Osteoblast (primary cell): Measurements from ENCODE around the gene CCDC9. TPM values are rescaled to one million over a fixed set of nuclear protein-coding genes. Genes with fewer than 3 reads are reported as not detected.

ENCODE experiments used
- DNase-seq: peaks from one replicate; pipeline ENCODE4 v3.0.0; 2011; ENCODE audit warnings: low spot score, mixed read lengths; ENCODE audit not compliant: insufficient read length; ENCODE audit errors: missing footprints
- H2AFZ ChIP-seq: 2 replicates; pipeline ENCODE4 v1.6.0; 2011; ENCODE audit warnings: mild to moderate bottlenecking, low read length
- H3K27ac ChIP-seq: 2 replicates; pipeline ENCODE4 v1.5.1; 2011; ENCODE audit warnings: mild to moderate bottlenecking, low read depth, low read length, moderate library complexity
- H3K27me3 ChIP-seq: 2 replicates; pipeline ENCODE4 v1.6.0; 2012; ENCODE audit warnings: mild to moderate bottlenecking, control low read depth, inconsistent platforms, low read length, moderate library complexity; ENCODE audit not compliant: insufficient read depth
- H3K36me3 ChIP-seq: 2 replicates; pipeline ENCODE4 v1.5.1; 2011; ENCODE audit warnings: mild to moderate bottlenecking, low read length, control low read depth, moderate library complexity; ENCODE audit not compliant: insufficient read depth
- H3K4me1 ChIP-seq: 2 replicates; pipeline ENCODE4 v1.5.1; 2011; ENCODE audit warnings: mild to moderate bottlenecking, low read length, control low read depth, moderate library complexity; ENCODE audit not compliant: insufficient read depth
- H3K4me2 ChIP-seq: 2 replicates; pipeline ENCODE4 v1.6.0; 2011; ENCODE audit warnings: mild to moderate bottlenecking, low read length; ENCODE audit not compliant: insufficient read depth
- H3K4me3 ChIP-seq: fragments of 200-600 bp; sonication (generic); 3 replicates; pipeline ENCODE4 v1.5.1; 2012; ENCODE audit warnings: mild to moderate bottlenecking, low read length, inconsistent platforms; ENCODE audit not compliant: insufficient read depth
- H3K79me2 ChIP-seq: 2 replicates; pipeline ENCODE4 v1.6.0; 2012; ENCODE audit warnings: mild to moderate bottlenecking, low read length, control low read depth, inconsistent platforms; ENCODE audit not compliant: insufficient read depth
- H3K9me3 ChIP-seq: 2 replicates; pipeline ENCODE4 v1.5.1; 2011; ENCODE audit warnings: low read depth, low read length, control low read depth
- H4K20me1 ChIP-seq: 2 replicates; pipeline ENCODE4 v1.6.0; 2012; ENCODE audit warnings: mild to moderate bottlenecking, low read length, control low read depth; ENCODE audit not compliant: insufficient read depth
- total RNA-seq: library from RNA; depleted of rRNA; stranded (reverse); fragments of >200 nt; gene quantifications from 2 replicates; pipeline ENCODE4 v1.2.3, GENCODE V29; 2012
- TF ChIP-seq, protein P1 (sequence below): IDR thresholded peaks from 2 replicates; pipeline ENCODE4 v1.5.1; 2011; ENCODE audit warnings: mild to moderate bottlenecking, low read depth, low read length, moderate library complexity; ENCODE audit errors: extremely low read depth

Gene CCDC9
- total RNA-seq, 1 donor: 7.6 TPM

DNA sequence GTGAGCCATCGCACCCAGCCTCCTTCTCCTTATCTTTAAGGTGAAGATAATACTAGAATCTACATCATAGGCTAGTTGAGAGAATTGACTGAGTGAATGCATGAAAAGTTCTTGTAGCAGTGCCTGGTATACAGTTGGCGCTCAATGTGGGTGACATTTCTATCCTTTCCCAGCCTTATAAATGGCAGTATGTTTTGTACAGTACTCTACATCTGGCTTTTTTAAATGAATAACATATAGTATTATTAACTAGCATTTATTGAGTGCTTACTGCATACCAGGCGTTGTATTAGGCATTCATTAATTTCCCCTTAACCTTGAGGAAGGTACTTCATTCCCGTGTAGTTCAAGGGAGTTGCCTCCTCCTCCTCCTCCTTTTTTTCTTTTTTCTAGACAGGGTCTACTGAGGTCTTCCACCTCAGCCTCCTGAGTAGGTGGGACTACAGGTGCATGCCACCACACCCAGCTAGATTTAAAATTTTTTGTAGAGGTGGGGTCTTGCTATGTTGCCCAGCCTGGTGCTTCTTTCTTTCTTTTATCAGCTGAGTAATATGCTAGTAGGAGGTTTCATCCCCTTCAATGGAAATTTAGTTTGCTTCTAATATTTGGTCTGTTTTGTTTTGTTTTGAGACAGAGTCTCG lies 56.2 kb downstream of the CCDC9 start:
- Histone ChIP-seq H3K4me2 (no peak overlapping the region), H3K4me1 (peaks cover 14% of the 10 kb centered on the region), H3K36me3 (no peaks in the 10 kb centered on the region), H3K9me3 (no peaks in the 10 kb centered on the region), H4K20me1 (no peaks in the 10 kb centered on the region), H3K4me3 (no peak overlapping the region), H3K79me2 (no peaks in the 10 kb centered on the region), H2AFZ (no peak overlapping the region), H3K27me3 (no peaks in the 10 kb centered on the region), H3K27ac (no peak overlapping the region)
- DNase-seq: no peak
- TF ChIP-seq, protein P1, sequence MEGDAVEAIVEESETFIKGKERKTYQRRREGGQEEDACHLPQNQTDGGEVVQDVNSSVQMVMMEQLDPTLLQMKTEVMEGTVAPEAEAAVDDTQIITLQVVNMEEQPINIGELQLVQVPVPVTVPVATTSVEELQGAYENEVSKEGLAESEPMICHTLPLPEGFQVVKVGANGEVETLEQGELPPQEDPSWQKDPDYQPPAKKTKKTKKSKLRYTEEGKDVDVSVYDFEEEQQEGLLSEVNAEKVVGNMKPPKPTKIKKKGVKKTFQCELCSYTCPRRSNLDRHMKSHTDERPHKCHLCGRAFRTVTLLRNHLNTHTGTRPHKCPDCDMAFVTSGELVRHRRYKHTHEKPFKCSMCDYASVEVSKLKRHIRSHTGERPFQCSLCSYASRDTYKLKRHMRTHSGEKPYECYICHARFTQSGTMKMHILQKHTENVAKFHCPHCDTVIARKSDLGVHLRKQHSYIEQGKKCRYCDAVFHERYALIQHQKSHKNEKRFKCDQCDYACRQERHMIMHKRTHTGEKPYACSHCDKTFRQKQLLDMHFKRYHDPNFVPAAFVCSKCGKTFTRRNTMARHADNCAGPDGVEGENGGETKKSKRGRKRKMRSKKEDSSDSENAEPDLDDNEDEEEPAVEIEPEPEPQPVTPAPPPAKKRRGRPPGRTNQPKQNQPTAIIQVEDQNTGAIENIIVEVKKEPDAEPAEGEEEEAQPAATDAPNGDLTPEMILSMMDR: no peak

DNA sequence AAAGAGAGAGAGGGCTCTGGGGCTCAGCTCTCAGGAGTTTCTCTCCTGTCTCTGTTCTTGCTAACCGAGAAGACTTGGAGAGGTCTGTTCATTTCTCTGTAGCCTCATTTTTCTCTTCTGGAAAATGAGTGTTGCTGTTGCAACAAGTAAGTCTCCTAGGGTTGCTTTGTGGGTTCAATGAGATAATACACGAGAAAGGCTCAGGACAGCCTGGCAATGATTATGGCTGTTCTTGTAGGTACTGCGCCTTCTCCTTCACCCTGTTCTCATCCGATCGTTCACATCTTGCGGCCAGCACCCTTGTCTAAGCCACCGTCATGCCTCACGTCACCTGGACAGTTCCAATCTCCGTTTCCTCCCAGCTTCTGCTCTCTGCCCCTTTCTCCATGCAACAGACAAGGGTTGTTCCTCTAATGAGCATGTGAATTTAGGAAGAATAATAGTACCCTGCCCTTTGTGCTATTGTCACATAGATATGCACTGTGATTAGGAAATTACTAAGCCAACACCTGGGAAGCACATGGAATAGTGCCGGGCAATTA lies 57.5 kb downstream of the CCDC9 start:
- Histone ChIP-seq H3K27ac (no peak overlapping the region), H3K4me2 (no peak overlapping the region), H2AFZ (no peak overlapping the region), H3K4me3 (no peak overlapping the region), H3K4me1 (peaks cover 13% of the 10 kb centered on the region), H3K9me3 (no peaks in the 10 kb centered on the region), H3K79me2 (no peaks in the 10 kb centered on the region), H3K36me3 (no peaks in the 10 kb centered on the region), H4K20me1 (no peaks in the 10 kb centered on the region), H3K27me3 (no peaks in the 10 kb centered on the region)
- TF ChIP-seq, protein P1: no peak
- DNase-seq: no peak

DNA sequence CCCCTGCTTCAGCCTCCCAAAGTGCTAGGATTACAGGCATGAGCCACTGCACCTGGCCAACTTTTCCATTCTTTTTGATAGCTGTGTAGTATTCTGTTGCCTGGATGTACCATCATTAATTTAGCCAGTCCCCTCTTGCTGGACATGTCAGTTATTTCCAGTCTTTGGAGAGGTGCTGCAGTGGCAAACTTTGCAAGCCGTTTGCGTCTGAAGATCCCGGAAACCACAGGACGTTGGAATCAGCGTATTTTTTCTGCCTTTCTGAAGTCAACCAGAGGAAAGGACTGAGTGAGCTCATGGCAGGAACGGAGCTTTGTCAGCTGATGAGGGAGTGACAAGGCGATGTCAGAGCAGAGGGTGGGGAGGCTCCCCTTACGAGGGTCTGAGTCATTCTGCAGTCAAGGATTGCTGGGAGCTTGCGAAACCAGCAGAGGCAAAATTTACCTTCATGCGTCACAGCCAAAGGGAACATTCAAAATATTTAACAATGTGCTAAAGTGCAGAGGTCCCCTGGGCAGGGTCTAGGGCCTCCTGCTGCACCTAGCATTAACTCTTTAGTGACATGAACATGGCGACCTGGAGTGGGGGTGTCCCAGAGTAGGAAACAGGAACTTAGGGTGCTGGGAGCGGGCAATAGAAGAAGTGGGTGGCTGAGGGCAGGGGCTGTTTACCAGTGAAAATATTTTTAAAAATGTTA lies 58.9 kb downstream of the CCDC9 start:
- no peaks in the 10 kb centered on the region for H3K36me3 ChIP-seq
- H3K79me2 ChIP-seq: no peaks in the 10 kb centered on the region
- peak overlapping the region; percentile 30 for H3K4me2 ChIP-seq
- H4K20me1 ChIP-seq: no peaks in the 10 kb centered on the region
- no peak overlapping the region for H2AFZ ChIP-seq
- no peak overlapping the region for H3K27ac ChIP-seq
- TF ChIP-seq, protein P1: no peak
- DNase-seq: peak; percentile 97
- no peaks in the 10 kb centered on the region for H3K9me3 ChIP-seq
- peaks cover 4% of the 10 kb centered on the region for H3K4me1 ChIP-seq
- H3K27me3 ChIP-seq: no peaks in the 10 kb centered on the region
- no peak overlapping the region for H3K4me3 ChIP-seq

DNA sequence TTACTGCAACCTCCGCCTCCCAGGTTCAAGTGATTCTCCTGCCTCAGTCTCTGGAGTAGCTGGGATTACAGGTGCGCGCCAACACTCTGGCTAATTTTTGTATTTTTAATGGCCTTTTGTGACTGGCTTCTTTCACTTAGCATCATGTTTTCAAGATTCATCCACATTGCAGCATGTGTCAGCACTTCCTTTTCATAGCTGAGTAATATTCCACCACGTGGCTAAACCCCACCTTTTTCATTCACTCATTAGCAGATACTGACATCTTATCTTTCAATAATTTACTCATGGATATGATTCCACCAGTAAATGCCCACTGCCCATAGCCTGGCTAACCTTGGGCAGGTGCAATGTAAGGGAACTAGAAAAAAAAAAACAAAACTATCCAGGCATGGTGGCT lies 60.2 kb downstream of the CCDC9 start:
- Histone ChIP-seq H3K4me2 (no peak overlapping the region), H3K27ac (no peak overlapping the region), H3K4me3 (no peak overlapping the region), H3K9me3 (no peaks in the 10 kb centered on the region), H3K4me1 (peaks cover 4% of the 10 kb centered on the region), H4K20me1 (no peaks in the 10 kb centered on the region), H3K79me2 (no peaks in the 10 kb centered on the region), H3K27me3 (no peaks in the 10 kb centered on the region), H3K36me3 (no peaks in the 10 kb centered on the region), H2AFZ (no peak overlapping the region)
- TF ChIP-seq, protein P1: no peak
- DNase-seq: no peak
